ENCODE measurements around the gene OR6S1.

DNA sequence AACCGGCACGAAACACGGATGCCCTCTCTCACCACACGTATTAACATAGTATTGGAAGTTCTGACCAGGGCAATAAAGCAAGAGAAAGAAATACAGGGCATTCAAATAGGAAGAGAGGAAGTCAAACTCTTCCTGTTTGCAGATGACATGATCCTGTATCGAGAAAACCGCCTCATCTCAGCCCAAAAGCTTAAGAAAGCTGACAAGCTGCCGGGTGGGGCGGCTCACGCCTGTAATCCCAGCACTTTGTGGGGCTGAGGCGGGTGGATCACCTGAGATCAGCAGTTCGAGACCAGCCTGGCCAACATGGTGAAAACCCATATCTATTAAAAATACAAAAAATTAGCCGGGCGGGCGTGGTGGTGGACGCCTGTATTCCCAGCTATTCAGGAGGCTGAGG lies 17.7 kb downstream of the OR6S1 start:
- TF ChIP-seq TCF7L2 (IDR thresholded peaks at IDR 0.05; ENCODE audit: low read depth, low read length) (no peak), POLR2AphosphoS5 (IDR thresholded peaks at IDR 0.05; ENCODE audit: low read depth, low read length) (no peak)
- TF ChIP-seq, protein P1, sequence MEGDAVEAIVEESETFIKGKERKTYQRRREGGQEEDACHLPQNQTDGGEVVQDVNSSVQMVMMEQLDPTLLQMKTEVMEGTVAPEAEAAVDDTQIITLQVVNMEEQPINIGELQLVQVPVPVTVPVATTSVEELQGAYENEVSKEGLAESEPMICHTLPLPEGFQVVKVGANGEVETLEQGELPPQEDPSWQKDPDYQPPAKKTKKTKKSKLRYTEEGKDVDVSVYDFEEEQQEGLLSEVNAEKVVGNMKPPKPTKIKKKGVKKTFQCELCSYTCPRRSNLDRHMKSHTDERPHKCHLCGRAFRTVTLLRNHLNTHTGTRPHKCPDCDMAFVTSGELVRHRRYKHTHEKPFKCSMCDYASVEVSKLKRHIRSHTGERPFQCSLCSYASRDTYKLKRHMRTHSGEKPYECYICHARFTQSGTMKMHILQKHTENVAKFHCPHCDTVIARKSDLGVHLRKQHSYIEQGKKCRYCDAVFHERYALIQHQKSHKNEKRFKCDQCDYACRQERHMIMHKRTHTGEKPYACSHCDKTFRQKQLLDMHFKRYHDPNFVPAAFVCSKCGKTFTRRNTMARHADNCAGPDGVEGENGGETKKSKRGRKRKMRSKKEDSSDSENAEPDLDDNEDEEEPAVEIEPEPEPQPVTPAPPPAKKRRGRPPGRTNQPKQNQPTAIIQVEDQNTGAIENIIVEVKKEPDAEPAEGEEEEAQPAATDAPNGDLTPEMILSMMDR (IDR thresholded peaks at IDR 0.05) = no peak
